ENCODE results near the gene PYGO2.

- TF ChIP-seq CTCF (IDR thresholded peaks at IDR 0.05) = peak in 3 of 4 experiments; percentile 16 to 29 (median 28)
- TF ChIP-seq POLR2A (IDR thresholded peaks at IDR 0.05) = peak; percentile 51 to 54
- peak; percentile 75 to 87 (median 83) for TF ChIP-seq POLR2AphosphoS5 (IDR thresholded peaks at IDR 0.05)
These were observed 25.0 kb downstream of the PYGO2 start, which contains the start of gene PMVK for GRCh38 chr1:154936555-154937084.

Data from sigmoid colon (tissue), 4 donors.